CD4-positive, alpha-beta T cell treated with Interleukin-15 for 4 hours (primary cell): ENCODE data around the gene VEZT.
"Not testable (repeated sequence)": the region's sequence is repeated elsewhere in the genome, so short reads cannot be mapped to it uniquely, and the experiment has no call there.

ENCODE experiments used
- DNase-seq: peaks from one replicate; pipeline ENCODE4 v3.0.0-alpha.2; 2020; ENCODE audit warnings: low spot score

Gene VEZT

GRCh38 chr12:95257541-95257940 lies 39.9 kb downstream of the VEZT start:
- DNase-seq = no peak

- no peak for DNase-seq
Measured at GRCh38 chr12:95258151-95258550, 40.5 kb downstream of the VEZT start.

DNA sequence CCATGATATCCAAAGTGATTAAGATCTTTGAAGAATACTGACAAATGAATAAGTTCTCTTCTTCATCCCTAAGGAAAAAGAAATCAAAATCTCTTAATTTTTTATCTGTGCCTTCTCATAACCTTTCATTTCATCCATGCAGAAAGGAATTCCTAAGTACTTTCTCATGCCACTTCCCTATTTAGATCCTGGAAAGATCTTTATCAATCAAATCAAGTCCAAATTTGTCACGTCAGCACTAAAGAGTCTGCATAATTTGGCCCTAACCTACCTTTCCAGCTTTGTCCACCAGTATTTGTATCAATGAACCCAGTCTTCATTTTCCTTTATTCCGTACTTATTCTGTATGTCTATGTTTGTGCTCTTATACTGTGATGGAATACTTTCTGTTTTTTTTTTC lies 41.2 kb downstream of the VEZT start:
- no peak for DNase-seq

GRCh38 chr12:95259368-95259767 lies 41.8 kb downstream of the VEZT start:
- DNase-seq = no peak

DNA sequence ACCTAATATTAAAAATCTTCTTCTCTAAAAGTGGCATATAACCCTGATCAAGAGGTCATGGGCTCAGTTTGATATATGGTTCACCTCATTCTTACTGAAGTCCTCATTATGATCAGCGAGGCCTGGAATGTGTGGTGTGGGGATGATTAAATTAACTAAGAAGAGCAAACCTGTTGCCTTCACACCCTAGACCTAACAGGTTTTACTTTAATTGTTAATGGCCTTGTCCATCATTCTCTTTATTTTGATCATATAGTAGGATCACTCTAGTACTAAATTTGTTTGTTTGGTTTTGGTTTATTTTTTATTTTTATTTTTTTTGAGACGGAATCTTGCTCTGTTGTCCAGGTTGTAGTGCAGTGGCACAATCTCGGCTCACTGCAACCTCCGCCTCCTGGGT lies 43.5 kb downstream of the VEZT start:
- DNase-seq = no peak

- DNase-seq = no peak
Measured at GRCh38 chr12:95262808-95263207, 45.2 kb downstream of the VEZT start.

DNA sequence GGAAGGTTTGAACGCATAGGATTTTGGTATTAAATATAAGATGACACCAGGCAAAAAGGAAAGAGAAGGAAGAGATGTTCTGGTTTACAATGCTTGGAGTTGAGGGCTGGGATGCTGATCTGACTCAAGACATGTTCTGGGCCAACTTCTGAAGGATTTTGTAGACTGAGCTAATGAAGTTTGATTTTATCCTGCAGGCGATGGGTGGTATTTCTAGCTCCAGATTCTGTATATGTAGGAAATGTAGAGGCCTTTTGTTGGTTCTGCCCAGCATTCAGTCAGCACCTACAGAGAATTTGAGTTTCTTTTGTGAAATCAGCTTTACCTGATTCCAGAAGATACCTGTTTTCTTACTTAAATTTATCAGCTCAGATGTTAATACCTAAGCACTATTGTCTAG lies 48.2 kb downstream of the VEZT start:
- no peak for DNase-seq

DNA sequence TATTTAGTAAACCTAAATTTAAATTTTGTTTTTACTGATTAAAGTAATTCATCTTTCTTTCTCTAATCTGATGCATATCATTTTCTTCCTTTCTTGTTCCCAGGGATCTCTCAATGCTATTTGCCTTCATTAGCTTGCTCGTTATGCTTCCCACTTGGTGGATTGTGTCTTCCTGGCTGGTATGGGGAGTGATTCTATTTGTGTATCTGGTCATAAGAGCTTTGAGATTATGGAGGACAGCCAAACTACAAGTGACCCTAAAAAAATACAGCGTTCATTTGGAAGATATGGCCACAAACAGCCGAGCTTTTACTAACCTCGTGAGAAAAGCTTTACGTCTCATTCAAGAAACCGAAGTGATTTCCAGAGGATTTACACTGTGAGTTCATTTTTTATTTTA lies 48.6 kb downstream of the VEZT start:
- DNase-seq = no peak

- no peak for DNase-seq
Measured at GRCh38 chr12:95269892-95270291, 52.3 kb downstream of the VEZT start.

GRCh38 chr12:95271465-95271864 lies 53.9 kb downstream of the VEZT start:
- DNase-seq = no peak

DNA sequence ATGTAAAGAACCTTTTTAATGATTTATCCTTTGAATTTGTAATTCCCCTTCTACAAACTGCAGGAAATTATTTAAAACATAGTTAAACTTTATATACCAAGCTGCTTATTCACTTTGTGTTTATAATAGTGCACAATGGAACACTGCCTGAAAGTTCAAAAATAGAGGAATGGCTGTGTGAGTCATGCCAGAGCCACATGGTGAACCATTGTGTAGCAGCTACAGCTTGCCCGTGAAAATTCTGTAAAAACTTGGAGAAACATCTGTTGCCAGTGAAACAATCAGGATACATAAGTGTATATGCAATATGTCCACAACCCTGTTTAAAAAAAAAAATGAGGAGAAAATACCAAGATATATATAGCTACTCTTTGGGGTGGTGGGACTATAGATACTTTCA lies 59.5 kb downstream of the VEZT start:
- no peak for DNase-seq

DNA sequence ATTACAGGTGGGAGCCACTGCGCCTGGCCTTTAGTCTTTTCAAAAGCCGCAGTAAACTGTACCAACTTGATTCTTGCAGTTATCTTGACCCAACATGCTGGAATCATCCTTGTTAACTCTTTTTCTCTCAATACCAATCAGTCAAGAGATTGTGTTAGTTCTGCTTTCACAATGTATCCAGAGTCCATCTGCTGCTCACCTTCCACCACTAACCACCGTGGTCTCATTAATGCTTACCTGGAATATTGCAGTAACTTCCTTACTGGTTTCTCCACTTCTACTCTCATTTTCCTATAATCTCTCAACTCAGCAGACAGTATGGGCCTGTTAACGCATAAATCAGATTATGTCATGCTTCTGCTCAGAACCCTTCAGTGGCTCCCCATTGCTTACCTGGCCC lies 62.2 kb downstream of the VEZT start:
- no peak for DNase-seq

DNA sequence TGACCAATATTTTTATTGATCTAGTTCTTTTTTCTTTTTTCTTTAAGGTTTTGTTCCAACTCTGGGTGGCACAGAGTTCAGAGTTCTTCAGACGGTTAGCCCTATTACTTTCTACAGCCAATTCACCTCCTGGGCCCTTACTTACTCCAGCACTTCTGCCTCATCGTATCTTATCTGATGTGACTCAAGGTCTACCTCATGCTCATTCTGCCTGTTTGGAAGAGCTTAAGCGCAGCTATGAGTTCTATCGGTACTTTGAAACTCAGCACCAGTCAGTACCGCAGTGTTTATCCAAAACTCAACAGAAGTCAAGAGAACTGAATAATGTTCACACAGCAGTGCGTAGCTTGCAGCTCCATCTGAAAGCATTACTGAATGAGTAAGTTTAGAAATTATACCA lies 64.7 kb downstream of the VEZT start:
- no peak for DNase-seq

- DNase-seq = no peak
Measured at GRCh38 chr12:95283371-95283770, 65.8 kb downstream of the VEZT start.

GRCh38 chr12:95286713-95287112 lies 69.1 kb downstream of the VEZT start:
- no peak for DNase-seq

GRCh38 chr12:95291501-95291900 lies 73.9 kb downstream of the VEZT start:
- no peak for DNase-seq

- no peak for DNase-seq
Measured at GRCh38 chr12:95298916-95299315, 81.3 kb downstream of the VEZT start.

DNA sequence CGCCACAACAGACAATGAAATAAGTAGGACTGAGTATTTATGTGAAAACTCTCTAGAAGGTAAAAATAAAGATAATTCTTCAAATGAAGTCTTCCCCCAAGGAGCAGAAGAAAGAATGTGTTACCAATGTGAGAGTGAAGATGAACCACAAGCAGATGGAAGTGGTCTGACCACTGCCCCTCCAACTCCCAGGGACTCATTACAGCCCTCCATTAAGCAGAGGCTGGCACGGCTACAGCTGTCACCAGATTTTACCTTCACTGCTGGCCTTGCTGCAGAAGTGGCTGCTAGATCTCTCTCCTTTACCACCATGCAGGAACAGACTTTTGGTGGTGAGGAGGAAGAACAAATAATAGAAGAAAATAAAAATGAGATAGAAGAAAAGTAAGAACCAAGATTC lies 82.7 kb downstream of the VEZT start:
- no peak for DNase-seq

- no peak for DNase-seq
Measured at GRCh38 chr12:95303476-95303875, 85.9 kb downstream of the VEZT start.

DNA sequence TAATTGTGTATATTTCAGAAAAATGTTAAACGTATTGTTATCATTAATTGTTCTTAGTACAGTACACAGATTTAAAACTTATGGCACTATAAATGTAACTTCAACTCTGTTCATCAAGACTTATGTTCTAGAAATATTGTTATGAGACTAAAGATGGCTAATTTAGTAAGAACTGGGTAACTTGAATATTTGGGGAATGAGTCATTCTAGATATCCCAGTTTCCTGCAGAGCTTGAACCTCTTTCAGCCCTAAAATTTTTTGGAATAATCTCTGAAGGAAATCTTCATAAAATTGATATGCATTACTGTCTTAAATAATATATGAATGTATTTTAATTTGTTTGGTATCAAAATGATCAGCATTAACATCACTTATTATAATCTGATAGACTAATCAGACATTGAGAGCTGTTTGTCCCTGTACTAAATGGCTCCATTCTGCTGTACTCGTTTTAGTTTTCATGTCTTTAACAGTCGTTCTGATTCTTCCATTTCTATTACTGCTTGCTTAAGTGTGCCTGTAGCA lies 87.1 kb downstream of the VEZT start:
- DNase-seq = no peak

GRCh38 chr12:95312656-95313055 lies 95.0 kb downstream of the VEZT start:
- DNase-seq = no peak

- DNase-seq = not testable (repeated sequence)
Measured at GRCh38 chr12:95314756-95315155, 97.1 kb downstream of the VEZT start.

GRCh38 chr12:95316798-95317197 lies 99.2 kb downstream of the VEZT start:
- DNase-seq = no peak

GRCh38 chr12:95318071-95318545 lies 100.5 kb downstream of the VEZT start:
- DNase-seq = no peak
